Measurements from ENCODE around the gene SEZ6L. TPM values are rescaled to one million over a fixed set of nuclear protein-coding genes. Genes with fewer than 3 reads are reported as not detected.

The SEZ6L gene
- total RNA-seq, 4 donors from 2014 or later: 0.14 to 0.16 TPM; not detected in 2

- peaks cover 4% of the 10 kb centered on the region for H3K27me3 ChIP-seq
- intact Hi-C loops (cut with DNase I; ENCODE audit: low total_unique reads): no loop called here
These were observed 116.4 kb downstream of the SEZ6L start for GRCh38 chr22:26285632-26286031.

GRCh38 chr22:26286091-26286820 is 117.0 kb downstream of the SEZ6L start:
- no peaks in the 10 kb centered on the region for H3K36me3 ChIP-seq
- DNase-seq: no peak
- no peaks in the 10 kb centered on the region for H3K4me1 ChIP-seq
- intact Hi-C loops (cut with DNase I; ENCODE audit: low total_unique reads): no loop called here
- no peak overlapping the region for H3K27ac ChIP-seq
- H3K4me3 ChIP-seq: no peak overlapping the region
- in situ Hi-C loops (cut with MboI; ENCODE audit: low pct_ligation_motif_present in 1 of 4, low pct_unique_long_range_greater_than_20kb in 1 of 4, low sequenced_read_pairs in 3 of 4): no loop called here
- TF ChIP-seq EP300 (IDR thresholded peaks at IDR 0.05; ENCODE audit: low read depth) (no peak), POLR2AphosphoS5 (IDR thresholded peaks at IDR 0.05) (no peak), POLR2A (IDR thresholded peaks at IDR 0.05) (no peak), CTCF (IDR thresholded peaks at IDR 0.05) (no peak)
- WGBS, 2 donors (ENCODE audit: low coverage in 1 of 2): 69 to 76% methylated on average over 9 to 10 of the region's 10 CpGs
- peaks cover 4% of the 10 kb centered on the region for H3K27me3 ChIP-seq
- no peaks in the 10 kb centered on the region for H3K9me3 ChIP-seq

More at GRCh38 chr22:26285632-26286031, 116.4 kb downstream of the SEZ6L start:
- TF ChIP-seq CTCF (IDR thresholded peaks at IDR 0.05) (no peak), POLR2AphosphoS5 (IDR thresholded peaks at IDR 0.05) (no peak), EP300 (IDR thresholded peaks at IDR 0.05; ENCODE audit: low read depth) (no peak), POLR2A (IDR thresholded peaks at IDR 0.05) (no peak)
- WGBS, 2 donors (ENCODE audit: low coverage in 1 of 2): 33 to 48% methylated on average over 4 to 5 of the region's 5 CpGs
- in situ Hi-C loops (cut with MboI; ENCODE audit: low pct_ligation_motif_present in 1 of 4, low pct_unique_long_range_greater_than_20kb in 1 of 4, low sequenced_read_pairs in 3 of 4): no loop called here
- DNase-seq: no peak
- Histone ChIP-seq H3K4me3 (no peak overlapping the region), H3K27ac (no peak overlapping the region), H3K36me3 (no peaks in the 10 kb centered on the region), H3K9me3 (no peaks in the 10 kb centered on the region), H3K4me1 (no peaks in the 10 kb centered on the region)

- DNase-seq: no peak
- H3K9me3 ChIP-seq: no peaks in the 10 kb centered on the region
- intact Hi-C loops (cut with DNase I; ENCODE audit: low total_unique reads) (no loop called here), in situ Hi-C loops (cut with MboI; ENCODE audit: low pct_ligation_motif_present in 1 of 4, low pct_unique_long_range_greater_than_20kb in 1 of 4, low sequenced_read_pairs in 3 of 4) (no loop called here)
- H3K27me3 ChIP-seq: peaks cover 4% of the 10 kb centered on the region
- 79 to 91% methylated on average over 6 to 7 of the region's 7 CpGs for WGBS, 2 donors (ENCODE audit: low coverage in 1 of 2)
- TF ChIP-seq POLR2A (IDR thresholded peaks at IDR 0.05) (no peak), EP300 (IDR thresholded peaks at IDR 0.05; ENCODE audit: low read depth) (no peak), CTCF (IDR thresholded peaks at IDR 0.05) (no peak), POLR2AphosphoS5 (IDR thresholded peaks at IDR 0.05) (no peak)
- H3K27ac ChIP-seq: no peak overlapping the region
- no peaks in the 10 kb centered on the region for H3K4me1 ChIP-seq
- H3K4me3 ChIP-seq: no peak overlapping the region
- no peaks in the 10 kb centered on the region for H3K36me3 ChIP-seq
These were observed 118.3 kb downstream of the SEZ6L start for GRCh38 chr22:26287382-26288225.

- Histone ChIP-seq H3K4me3 (no peak overlapping the region), H3K9me3 (no peaks in the 10 kb centered on the region), H3K36me3 (no peaks in the 10 kb centered on the region), H3K27me3 (no peaks in the 10 kb centered on the region), H3K4me1 (no peaks in the 10 kb centered on the region), H3K27ac (no peak overlapping the region)
- DNase-seq: no peak
- WGBS, 2 donors (ENCODE audit: low coverage in 1 of 2): 78 to 79% methylated on average over 8 to 13 of the region's 13 CpGs
- TF ChIP-seq POLR2AphosphoS5 (IDR thresholded peaks at IDR 0.05): no peak
- TF ChIP-seq CTCF (IDR thresholded peaks at IDR 0.05): no peak
- TF ChIP-seq EP300 (IDR thresholded peaks at IDR 0.05; ENCODE audit: low read depth): no peak
- no peak for TF ChIP-seq POLR2A (IDR thresholded peaks at IDR 0.05)
- in situ Hi-C loops (cut with MboI; ENCODE audit: low pct_ligation_motif_present in 1 of 4, low pct_unique_long_range_greater_than_20kb in 1 of 4, low sequenced_read_pairs in 3 of 4) (no loop called here), intact Hi-C loops (cut with DNase I; ENCODE audit: low total_unique reads) (no loop called here)
These were observed 120.4 kb downstream of the SEZ6L start for GRCh38 chr22:26289611-26290101.

All from transverse colon (tissue), 4 donors.